K562 (cell line): Measurements from ENCODE around the gene SKIDA1. TPM values are rescaled to one million over a fixed set of nuclear protein-coding genes. Genes with fewer than 3 reads are reported as not detected.

ENCODE experiments used
- ATF1 ChIP-seq, 2 experiments: fragments of 450-650 bp in 1 of 2; IDR thresholded peaks; 2 replicates each; pipeline ENCODE4 v1.6.1; 2016; ENCODE audit warnings: missing compliant biosample characterization in 1 of 2, missing genetic modification characterization in 1 of 2
- CBX8 ChIP-seq: fragments of 200-600 bp; sonication (generic); IDR thresholded peaks from 2 replicates; pipeline ENCODE4 v1.6.1; 2012; ENCODE audit warnings: borderline replicate concordance, mixed run types, low read depth, mild to moderate bottlenecking, moderate library complexity, mixed read lengths, low read length, control low read depth, inconsistent platforms; ENCODE audit not compliant: poor library complexity, severe bottlenecking; ENCODE audit errors: extremely low read depth
- CCAR2 ChIP-seq: fragments of 200-400 bp; formaldehyde crosslinking; IDR thresholded peaks from 2 replicates; pipeline ENCODE4 v1.6.1; 2017; ENCODE audit warnings: mild to moderate bottlenecking, low read depth, low read length
- KDM1A ChIP-seq, 2 experiments: fragments of 450-650 bp; IDR thresholded peaks; 2 replicates each; pipeline ENCODE4 v1.6.1; 2016; ENCODE audit warnings: mild to moderate bottlenecking in 2 of 2
- MIER1 ChIP-seq: fragments of 450-650 bp; IDR thresholded peaks from 2 replicates; pipeline ENCODE4 v1.6.1; 2016; ENCODE audit warnings: antibody characterized with exemption, mild to moderate bottlenecking, low read depth
- ZMIZ1 ChIP-seq, 2 experiments: fragments of 150-350 bp in 1 of 2; IDR thresholded peaks; 2 replicates each; pipeline ENCODE4 v1.6.1; 2012 to 2016; ENCODE audit warnings: low read depth in 2 of 2, low read length in 2 of 2, mild to moderate bottlenecking in 1 of 2, moderate library complexity in 1 of 2
- ZNF384 ChIP-seq: IDR thresholded peaks from 2 replicates; pipeline ENCODE4 v1.6.1; 2012; ENCODE audit warnings: low read depth, low read length, improper control_type of control experiment
- polyA plus RNA-seq, 8 experiments: library from polyadenylated mRNA; depleted of rRNA in 4 of 8; stranded (reverse) in 5 of 8; unstranded in 3 of 8; fragments of >200 nt; fragmentation: Nextera tagmentation in 2 of 8; fragmentation: Illumina TruSeq in 1 of 8; extraction: Ambion mirVana in 2 of 8; extraction: Trizol in 1 of 8; gene quantifications; 2 replicates each; pipeline versions ENCODE4 v1.2.1 to v1.2.3, GENCODE V29; 2011 to 2014; ENCODE audit warnings: inconsistent platforms in 1 of 8, missing spikeins in 1 of 8
- total RNA-seq, 7 experiments: library from RNA; depleted of rRNA in 6 of 7; stranded (reverse); fragments of >200 nt in 6 of 7; fragmentation: Illumina TruSeq in 2 of 7; extraction: Trizol in 2 of 7; gene quantifications; 2 replicates each; pipeline versions ENCODE4 v1.2.1 to v1.2.3, GENCODE V29; 2011 to 2021; ENCODE audit warnings: low replicate concordance in 1 of 7
- TF ChIP-seq, protein P1 (sequence below): fragments of 250-450 bp; sonication (Bioruptor Pico); IDR thresholded peaks from 2 replicates; pipeline ENCODE4 v1.5.0; 2021; ENCODE audit warnings: mild to moderate bottlenecking, borderline replicate concordance
- TF ChIP-seq, protein P2 (sequence below): fragments of 450-650 bp; IDR thresholded peaks from 2 replicates; pipeline ENCODE4 v1.6.1; 2016; ENCODE audit warnings: low read depth

Gene SKIDA1
- total and polyA plus RNA-seq, 9 of the 15 experiments (the other 6 are each of a cell fraction or from before 2014, with no cell fraction given) = 0.05 to 1.1 (median 0.42) TPM

DNA sequence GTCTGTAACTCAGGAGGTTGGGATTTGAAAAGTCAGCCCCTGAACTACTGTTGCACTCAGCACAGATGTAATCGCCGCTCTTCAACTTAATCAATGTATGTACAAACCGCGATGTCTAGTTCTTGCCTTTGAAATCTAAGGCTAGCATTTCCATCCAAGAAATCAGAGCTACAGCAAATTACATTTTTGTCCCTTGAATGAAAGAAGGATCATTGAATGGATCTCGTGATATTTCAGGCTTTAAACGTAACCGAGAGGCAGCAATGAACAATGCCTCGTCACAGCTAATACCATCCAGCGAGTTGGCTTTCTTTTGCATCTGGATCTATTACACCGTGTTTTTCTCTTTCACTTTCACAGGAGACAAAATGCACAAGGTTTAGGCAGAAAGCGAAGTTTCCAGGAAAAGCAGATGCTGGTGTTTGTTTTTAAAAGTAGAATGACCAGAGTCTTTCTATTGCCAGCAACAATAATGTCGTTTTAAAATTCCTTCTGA is 5.5 kb downstream of the SKIDA1 start (continued):
- TF ChIP-seq ZMIZ1 (IDR thresholded peaks at IDR 0.05; ENCODE audit: low read depth in 2 of 2, low read length in 2 of 2) (no peak), CCAR2 (no peak), CBX8 (no peak), MIER1 (no peak), ATF1 (CRISPR knock-in tag; IDR thresholded peaks at IDR 0.05) (no peak), ATF1 (tag; IDR thresholded peaks at IDR 0.05) (0 out of 2 replicates have a peak, but pooled peaks have one; percentile 32), ZNF384 (no peak), KDM1A (IDR thresholded peaks at IDR 0.05) (peak in 1 of 2 experiments; percentile 28; a peak in 1 of 4 replicates)
- TF ChIP-seq, protein P1, sequence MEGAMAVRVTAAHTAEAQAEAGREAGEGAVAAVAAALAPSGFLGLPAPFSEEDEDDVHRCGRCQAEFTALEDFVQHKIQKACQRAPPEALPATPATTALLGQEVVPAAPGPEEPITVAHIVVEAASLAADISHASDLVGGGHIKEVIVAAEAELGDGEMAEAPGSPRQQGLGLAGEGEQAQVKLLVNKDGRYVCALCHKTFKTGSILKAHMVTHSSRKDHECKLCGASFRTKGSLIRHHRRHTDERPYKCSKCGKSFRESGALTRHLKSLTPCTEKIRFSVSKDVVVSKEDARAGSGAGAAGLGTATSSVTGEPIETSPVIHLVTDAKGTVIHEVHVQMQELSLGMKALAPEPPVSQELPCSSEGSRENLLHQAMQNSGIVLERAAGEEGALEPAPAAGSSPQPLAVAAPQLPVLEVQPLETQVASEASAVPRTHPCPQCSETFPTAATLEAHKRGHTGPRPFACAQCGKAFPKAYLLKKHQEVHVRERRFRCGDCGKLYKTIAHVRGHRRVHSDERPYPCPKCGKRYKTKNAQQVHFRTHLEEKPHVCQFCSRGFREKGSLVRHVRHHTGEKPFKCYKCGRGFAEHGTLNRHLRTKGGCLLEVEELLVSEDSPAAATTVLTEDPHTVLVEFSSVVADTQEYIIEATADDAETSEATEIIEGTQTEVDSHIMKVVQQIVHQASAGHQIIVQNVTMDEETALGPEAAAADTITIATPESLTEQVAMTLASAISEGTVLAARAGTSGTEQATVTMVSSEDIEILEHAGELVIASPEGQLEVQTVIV (CRISPR knock-in tag) = no peak
- TF ChIP-seq, protein P2, sequence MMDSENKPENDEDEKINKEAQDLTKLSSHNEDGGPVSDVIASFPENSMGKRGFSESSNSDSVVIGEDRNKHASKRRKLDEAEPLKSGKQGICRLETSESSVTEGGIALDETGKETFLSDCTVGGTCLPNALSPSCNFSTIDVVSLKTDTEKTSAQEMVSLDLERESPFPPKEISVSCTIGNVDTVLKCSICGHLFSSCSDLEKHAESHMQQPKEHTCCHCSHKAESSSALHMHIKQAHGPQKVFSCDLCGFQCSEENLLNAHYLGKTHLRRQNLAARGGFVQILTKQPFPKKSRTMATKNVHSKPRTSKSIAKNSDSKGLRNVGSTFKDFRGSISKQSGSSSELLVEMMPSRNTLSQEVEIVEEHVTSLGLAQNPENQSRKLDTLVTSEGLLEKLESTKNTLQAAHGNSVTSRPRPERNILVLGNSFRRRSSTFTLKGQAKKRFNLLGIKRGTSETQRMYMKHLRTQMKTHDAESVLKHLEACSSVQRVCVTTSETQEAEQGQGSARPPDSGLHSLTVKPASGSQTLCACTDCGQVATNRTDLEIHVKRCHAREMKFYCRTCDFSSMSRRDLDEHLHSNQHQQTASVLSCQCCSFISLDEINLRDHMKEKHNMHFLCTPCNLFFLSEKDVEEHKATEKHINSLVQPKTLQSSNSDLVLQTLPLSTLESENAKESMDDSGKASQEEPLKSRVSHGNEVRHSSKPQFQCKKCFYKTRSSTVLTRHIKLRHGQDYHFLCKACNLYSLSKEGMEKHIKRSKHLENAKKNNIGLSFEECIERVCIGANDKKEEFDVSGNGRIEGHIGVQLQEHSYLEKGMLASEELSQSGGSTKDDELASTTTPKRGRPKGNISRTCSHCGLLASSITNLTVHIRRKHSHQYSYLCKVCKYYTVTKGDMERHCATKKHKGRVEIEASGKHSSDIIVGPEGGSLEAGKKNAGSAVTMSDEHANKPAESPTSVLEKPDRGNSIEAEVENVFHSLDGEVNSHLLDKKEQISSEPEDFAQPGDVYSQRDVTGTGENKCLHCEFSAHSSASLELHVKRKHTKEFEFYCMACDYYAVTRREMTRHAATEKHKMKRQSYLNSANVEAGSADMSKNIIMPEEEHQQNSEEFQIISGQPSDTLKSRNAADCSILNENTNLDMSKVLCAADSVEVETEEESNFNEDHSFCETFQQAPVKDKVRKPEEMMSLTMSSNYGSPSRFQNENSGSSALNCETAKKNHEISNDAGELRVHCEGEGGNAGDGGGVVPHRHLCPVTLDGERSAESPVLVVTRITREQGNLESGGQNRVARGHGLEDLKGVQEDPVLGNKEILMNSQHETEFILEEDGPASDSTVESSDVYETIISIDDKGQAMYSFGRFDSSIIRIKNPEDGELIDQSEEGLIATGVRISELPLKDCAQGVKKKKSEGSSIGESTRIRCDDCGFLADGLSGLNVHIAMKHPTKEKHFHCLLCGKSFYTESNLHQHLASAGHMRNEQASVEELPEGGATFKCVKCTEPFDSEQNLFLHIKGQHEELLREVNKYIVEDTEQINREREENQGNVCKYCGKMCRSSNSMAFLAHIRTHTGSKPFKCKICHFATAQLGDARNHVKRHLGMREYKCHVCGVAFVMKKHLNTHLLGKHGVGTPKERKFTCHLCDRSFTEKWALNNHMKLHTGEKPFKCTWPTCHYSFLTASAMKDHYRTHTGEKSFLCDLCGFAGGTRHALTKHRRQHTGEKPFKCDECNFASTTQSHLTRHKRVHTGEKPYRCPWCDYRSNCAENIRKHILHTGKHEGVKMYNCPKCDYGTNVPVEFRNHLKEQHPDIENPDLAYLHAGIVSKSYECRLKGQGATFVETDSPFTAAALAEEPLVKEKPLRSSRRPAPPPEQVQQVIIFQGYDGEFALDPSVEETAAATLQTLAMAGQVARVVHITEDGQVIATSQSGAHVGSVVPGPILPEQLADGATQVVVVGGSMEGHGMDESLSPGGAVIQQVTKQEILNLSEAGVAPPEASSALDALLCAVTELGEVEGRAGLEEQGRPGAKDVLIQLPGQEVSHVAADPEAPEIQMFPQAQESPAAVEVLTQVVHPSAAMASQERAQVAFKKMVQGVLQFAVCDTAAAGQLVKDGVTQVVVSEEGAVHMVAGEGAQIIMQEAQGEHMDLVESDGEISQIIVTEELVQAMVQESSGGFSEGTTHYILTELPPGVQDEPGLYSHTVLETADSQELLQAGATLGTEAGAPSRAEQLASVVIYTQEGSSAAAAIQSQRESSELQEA = no peak
